SH-SY5Y (cell line): ENCODE measurements around the gene ADGRG4.

ENCODE experiments used
- GATA2 ChIP-seq: IDR thresholded peaks from 2 replicates; pipeline ENCODE4 v1.6.1; 2011; ENCODE audit warnings: mild to moderate bottlenecking, low read depth, low read length
- GATA3 ChIP-seq: IDR thresholded peaks from 2 replicates; pipeline ENCODE4 v1.6.1; 2011; ENCODE audit warnings: low read depth, mild to moderate bottlenecking, low read length, moderate library complexity

DNA sequence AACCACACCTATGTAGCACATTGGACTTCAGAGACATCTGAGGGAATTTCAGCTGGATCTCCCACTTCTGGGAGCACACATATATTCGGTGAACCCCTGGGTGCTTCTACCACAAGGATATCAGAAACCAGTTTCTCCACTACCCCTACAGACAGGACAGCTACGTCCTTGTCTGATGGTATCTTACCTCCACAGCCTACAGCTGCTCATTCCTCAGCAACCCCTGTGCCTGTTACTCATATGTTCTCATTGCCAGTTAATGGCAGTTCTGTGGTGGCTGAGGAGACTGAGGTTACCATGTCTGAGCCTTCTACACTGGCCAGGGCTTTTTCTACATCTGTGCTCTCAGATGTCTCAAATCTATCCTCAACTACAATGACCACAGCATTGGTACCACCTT lies 45.7 kb downstream of the ADGRG4 start:
- no peak for TF ChIP-seq GATA2
- TF ChIP-seq GATA3 = no peak
